GM19463 (cell line): ENCODE measurements around the gene MIDN.
"Not testable (repeated sequence)": the region's sequence is repeated elsewhere in the genome, so short reads cannot be mapped to it uniquely, and the experiment has no call there.

ENCODE experiments used
- ATAC-seq: cut with Tn5 transposase; IDR thresholded peaks from one replicate; pipeline ENCODE4 v1.9.1; 2021; ENCODE audit warnings: mild to moderate bottlenecking, moderate library complexity; ENCODE audit not compliant: unreplicated experiment

Gene MIDN

GRCh38 chr19:1290196-1290702 is 41.9 kb downstream of the MIDN start:
- no peak for ATAC-seq

GRCh38 chr19:1290703-1291651 is 42.6 kb downstream of the MIDN start:
- ATAC-seq = no peak

GRCh38 chr19:1291761-1292418 is 43.5 kb downstream of the MIDN start:
- ATAC-seq = no peak

GRCh38 chr19:1292419-1293151 is 44.2 kb downstream of the MIDN start:
- ATAC-seq = no peak

GRCh38 chr19:1293782-1294604 is 45.6 kb downstream of the MIDN start:
- no peak for ATAC-seq

GRCh38 chr19:1294688-1295087 is 46.3 kb downstream of the MIDN start:
- no peak for ATAC-seq

GRCh38 chr19:1295169-1296012 is 47.0 kb downstream of the MIDN start:
- ATAC-seq = no peak

- ATAC-seq = no peak
Observed at GRCh38 chr19:1296078-1296477, 47.7 kb downstream of the MIDN start.

- ATAC-seq = no peak
Observed at GRCh38 chr19:1296575-1297271, 48.3 kb downstream of the MIDN start.

- no peak for ATAC-seq
Observed at GRCh38 chr19:1298235-1298634, 49.9 kb downstream of the MIDN start.

- no peak for ATAC-seq
Observed at GRCh38 chr19:1299801-1300200, 51.4 kb downstream of the MIDN start.

- no peak for ATAC-seq
Observed at GRCh38 chr19:1300744-1301490, 52.5 kb downstream of the MIDN start.

GRCh38 chr19:1302533-1303239 is 54.3 kb downstream of the MIDN start:
- no peak for ATAC-seq

- no peak for ATAC-seq
Observed at GRCh38 chr19:1304197-1304924, 56.0 kb downstream of the MIDN start.

GRCh38 chr19:1305354-1305753 is 57.0 kb downstream of the MIDN start:
- ATAC-seq = not testable (repeated sequence)

GRCh38 chr19:1307320-1307719 is 58.9 kb downstream of the MIDN start:
- ATAC-seq = no peak

GRCh38 chr19:1307755-1308303 is 59.4 kb downstream of the MIDN start:
- ATAC-seq = no peak
